Measurements from ENCODE around the gene BCL2L1.
"Not testable (repeated sequence)": the region's sequence is repeated elsewhere in the genome, so short reads cannot be mapped to it uniquely, and the experiment has no call there.

Gene BCL2L1

DNA sequence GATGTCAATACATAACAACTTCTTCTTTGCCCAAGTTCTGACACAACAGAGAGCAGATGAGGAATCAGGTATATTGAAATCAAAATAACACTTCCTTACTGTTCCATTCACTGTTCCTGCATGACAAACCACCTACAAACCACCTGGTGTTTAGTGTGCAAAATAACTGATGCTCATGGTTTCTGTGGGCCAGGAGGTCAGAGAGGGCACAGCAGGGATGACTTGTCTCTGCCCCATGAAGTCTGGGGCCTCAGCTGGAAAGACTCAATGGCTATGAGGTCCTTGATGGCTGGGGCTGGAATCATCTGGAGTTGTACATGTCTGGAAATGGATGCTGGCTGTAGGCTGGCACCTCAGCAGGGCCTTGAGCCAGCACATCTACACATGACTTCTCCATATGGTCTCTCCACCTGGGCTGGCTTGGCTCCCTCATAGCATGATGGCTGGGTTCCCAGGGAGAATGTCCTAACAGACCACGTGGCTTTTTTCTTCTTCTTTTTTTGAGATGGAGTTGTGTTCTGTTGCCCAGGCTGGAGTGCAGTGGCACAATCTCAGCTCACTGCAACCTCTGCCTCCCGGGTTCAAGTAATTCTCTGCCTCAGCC, 92.4 kb downstream of the BCL2L1 start:
- Histone ChIP-seq H3K9ac (ENCODE audit: low read length) (no peak overlapping the region), H2BK5ac (ENCODE audit: low read length) (no peak overlapping the region), H3K36me3 (ENCODE audit: control insufficient read depth, insufficient read depth, low read length) (no peaks in the 10 kb centered on the region), H4K5ac (ENCODE audit: low read length) (no peak overlapping the region), H3K4me2 (ENCODE audit: low read length) (no peak overlapping the region), H4K8ac (ENCODE audit: low read depth, low read length) (no peak overlapping the region), H3K18ac (ENCODE audit: low read length) (no peak overlapping the region), H3K4me1 (ENCODE audit: control insufficient read depth, low read depth, low read length) (no peaks in the 10 kb centered on the region), H3K79me1 (ENCODE audit: low read length) (no peaks in the 10 kb centered on the region), H3K4ac (ENCODE audit: low read depth, low read length) (no peak overlapping the region), H2BK15ac (replicated peaks; ENCODE audit: low read depth) (no peak overlapping the region), H3K4me3 (ENCODE audit: low read length) (no peak overlapping the region), H3K27me3 (ENCODE audit: insufficient read depth, low read length, poor library complexity) (no peaks in the 10 kb centered on the region), H3K23ac (ENCODE audit: low read length) (no peak overlapping the region), H3K79me2 (ENCODE audit: control insufficient read depth, insufficient read depth, low read length) (no peaks in the 10 kb centered on the region), H2BK120ac (ENCODE audit: low read depth, low read length) (no peak overlapping the region), H3K56ac (ENCODE audit: low read length) (no peak overlapping the region), H2AK5ac (ENCODE audit: low read length) (no peak overlapping the region), H3K27ac (ENCODE audit: low read depth, low read length) (no peak overlapping the region)
- no peak for DNase-seq
- no CpG with 5 or more reads among the region's 2 CpGs for WGBS (ENCODE audit: extremely low coverage, insufficient coverage, low lambda C conversion rate)

DNA sequence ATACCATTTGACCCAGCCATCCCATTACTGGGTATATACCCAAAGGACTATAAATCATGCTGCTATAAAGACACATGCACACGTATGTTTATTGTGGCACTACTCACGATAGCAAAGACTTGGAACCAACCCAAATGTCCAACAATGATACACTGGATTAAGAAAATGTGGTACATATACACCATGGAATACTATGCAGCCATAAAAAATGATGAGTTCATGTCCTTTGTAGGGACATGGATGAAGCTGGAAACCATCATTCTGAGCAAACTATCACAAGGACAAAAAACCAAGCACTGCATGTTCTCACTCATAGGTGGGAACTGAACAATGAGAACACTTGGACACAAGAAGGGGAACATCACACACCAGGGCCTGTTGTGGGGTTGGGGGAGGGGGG, 94.6 kb downstream of the BCL2L1 start:
- H3K27me3 ChIP-seq (ENCODE audit: insufficient read depth, low read length, poor library complexity); H3K9ac ChIP-seq (ENCODE audit: low read length); H3K27ac ChIP-seq (ENCODE audit: low read depth, low read length); H4K8ac ChIP-seq (ENCODE audit: low read depth, low read length); H3K36me3 ChIP-seq (ENCODE audit: control insufficient read depth, insufficient read depth, low read length); H3K18ac ChIP-seq (ENCODE audit: low read length); H3K56ac ChIP-seq (ENCODE audit: low read length); H3K23ac ChIP-seq (ENCODE audit: low read length); DNase-seq; H3K79me1 ChIP-seq (ENCODE audit: low read length); H3K4ac ChIP-seq (ENCODE audit: low read depth, low read length); H2AK5ac ChIP-seq (ENCODE audit: low read length); H4K5ac ChIP-seq (ENCODE audit: low read length); H3K4me2 ChIP-seq (ENCODE audit: low read length); H3K4me3 ChIP-seq (ENCODE audit: low read length); H2BK120ac ChIP-seq (ENCODE audit: low read depth, low read length); H2BK5ac ChIP-seq (ENCODE audit: low read length); H2BK15ac ChIP-seq (replicated peaks; ENCODE audit: low read depth); H3K79me2 ChIP-seq (ENCODE audit: control insufficient read depth, insufficient read depth, low read length); H3K4me1 ChIP-seq (ENCODE audit: control insufficient read depth, low read depth, low read length): not testable (repeated sequence)
- WGBS (ENCODE audit: extremely low coverage, insufficient coverage, low lambda C conversion rate) = no CpG with 5 or more reads among the region's 2 CpGs

DNA sequence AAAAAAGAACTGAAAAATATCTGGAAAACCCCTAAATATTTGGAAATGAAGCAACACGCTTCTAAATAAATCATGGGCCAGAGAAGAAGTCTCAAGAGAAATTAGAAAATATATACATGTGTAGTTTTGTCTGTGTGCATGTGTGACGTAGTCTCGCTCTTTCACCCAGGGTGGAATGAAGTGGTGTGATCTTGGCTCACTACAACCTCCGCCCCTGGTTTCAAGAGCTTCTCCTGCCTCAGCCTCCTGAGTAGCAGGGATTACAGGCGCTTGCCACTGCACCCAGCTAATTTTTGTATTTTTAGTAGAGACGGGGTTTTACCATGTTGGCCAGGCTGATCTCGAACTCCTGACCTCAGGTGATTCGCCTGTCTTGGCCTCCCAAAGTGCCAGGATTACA, 96.1 kb downstream of the BCL2L1 start:
- H3K56ac ChIP-seq (ENCODE audit: low read length); H2AK5ac ChIP-seq (ENCODE audit: low read length); H3K79me2 ChIP-seq (ENCODE audit: control insufficient read depth, insufficient read depth, low read length); H3K27me3 ChIP-seq (ENCODE audit: insufficient read depth, low read length, poor library complexity); H3K4ac ChIP-seq (ENCODE audit: low read depth, low read length); H3K9ac ChIP-seq (ENCODE audit: low read length); H3K27ac ChIP-seq (ENCODE audit: low read depth, low read length); H4K5ac ChIP-seq (ENCODE audit: low read length); H3K79me1 ChIP-seq (ENCODE audit: low read length); H3K18ac ChIP-seq (ENCODE audit: low read length); H3K4me1 ChIP-seq (ENCODE audit: control insufficient read depth, low read depth, low read length); DNase-seq; H2BK120ac ChIP-seq (ENCODE audit: low read depth, low read length); H3K4me3 ChIP-seq (ENCODE audit: low read length); H3K4me2 ChIP-seq (ENCODE audit: low read length); H3K23ac ChIP-seq (ENCODE audit: low read length); H3K36me3 ChIP-seq (ENCODE audit: control insufficient read depth, insufficient read depth, low read length); H2BK5ac ChIP-seq (ENCODE audit: low read length); H4K8ac ChIP-seq (ENCODE audit: low read depth, low read length); H2BK15ac ChIP-seq (replicated peaks; ENCODE audit: low read depth): not testable (repeated sequence)
- no CpG with 5 or more reads among the region's 8 CpGs for WGBS (ENCODE audit: extremely low coverage, insufficient coverage, low lambda C conversion rate)

DNA sequence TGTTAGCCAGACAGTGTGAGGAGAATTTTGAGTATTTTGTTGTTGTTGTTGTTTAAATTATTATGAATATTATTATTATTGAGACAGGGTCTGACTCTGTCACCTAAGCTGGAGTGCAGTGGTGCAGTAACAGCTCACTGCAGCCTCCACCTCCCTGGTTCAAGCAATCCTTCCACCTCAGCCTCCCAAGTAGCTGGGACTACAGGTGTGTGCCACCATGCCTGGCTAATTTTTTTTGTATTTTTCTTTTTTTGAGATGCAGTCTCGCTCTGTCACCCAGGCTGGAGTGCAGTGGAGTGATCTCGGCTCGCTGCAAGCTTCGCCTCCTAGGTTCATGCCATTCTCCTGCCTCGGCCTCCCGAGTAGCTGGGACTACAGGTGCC, 99.6 kb downstream of the BCL2L1 start:
- H3K23ac ChIP-seq (ENCODE audit: low read length); H3K18ac ChIP-seq (ENCODE audit: low read length); H3K4ac ChIP-seq (ENCODE audit: low read depth, low read length); H2BK5ac ChIP-seq (ENCODE audit: low read length); H3K4me3 ChIP-seq (ENCODE audit: low read length); H2AK5ac ChIP-seq (ENCODE audit: low read length); H2BK15ac ChIP-seq (replicated peaks; ENCODE audit: low read depth); H3K27me3 ChIP-seq (ENCODE audit: insufficient read depth, low read length, poor library complexity); H3K36me3 ChIP-seq (ENCODE audit: control insufficient read depth, insufficient read depth, low read length); H2BK120ac ChIP-seq (ENCODE audit: low read depth, low read length); H4K8ac ChIP-seq (ENCODE audit: low read depth, low read length); H3K9ac ChIP-seq (ENCODE audit: low read length); H3K56ac ChIP-seq (ENCODE audit: low read length); H4K5ac ChIP-seq (ENCODE audit: low read length); H3K27ac ChIP-seq (ENCODE audit: low read depth, low read length); DNase-seq; H3K79me2 ChIP-seq (ENCODE audit: control insufficient read depth, insufficient read depth, low read length); H3K4me1 ChIP-seq (ENCODE audit: control insufficient read depth, low read depth, low read length); H3K4me2 ChIP-seq (ENCODE audit: low read length); H3K79me1 ChIP-seq (ENCODE audit: low read length): not testable (repeated sequence)
- no CpG with 5 or more reads among the region's 6 CpGs for WGBS (ENCODE audit: extremely low coverage, insufficient coverage, low lambda C conversion rate)

DNA sequence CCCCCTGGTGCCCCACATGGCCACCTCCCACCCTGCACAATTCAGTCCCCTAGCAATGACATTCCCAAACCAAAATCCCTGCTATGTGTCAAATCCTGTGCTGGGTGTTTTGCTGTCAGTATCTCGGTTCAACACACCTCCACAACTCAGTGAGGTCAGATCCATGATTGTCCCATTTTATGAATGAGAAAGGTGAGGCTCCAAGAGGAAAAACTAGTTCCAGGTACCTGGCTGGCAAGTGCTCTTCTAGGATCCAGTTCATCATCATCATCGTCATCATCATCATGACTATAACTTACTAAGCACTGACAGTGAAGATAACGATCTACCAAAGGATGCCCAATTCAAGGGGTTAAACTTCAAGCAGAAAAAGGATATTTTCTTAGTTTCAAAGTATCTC, 102.4 kb downstream of the BCL2L1 start:
- no peak overlapping the region for H2AK5ac ChIP-seq (ENCODE audit: low read length)
- H3K4ac ChIP-seq (ENCODE audit: low read depth, low read length) = no peak overlapping the region
- no peaks in the 10 kb centered on the region for H3K36me3 ChIP-seq (ENCODE audit: control insufficient read depth, insufficient read depth, low read length)
- no peak overlapping the region for H3K27ac ChIP-seq (ENCODE audit: low read depth, low read length)
- no peaks in the 10 kb centered on the region for H3K4me1 ChIP-seq (ENCODE audit: control insufficient read depth, low read depth, low read length)
- H2BK5ac ChIP-seq (ENCODE audit: low read length) = no peak overlapping the region
- H3K27me3 ChIP-seq (ENCODE audit: insufficient read depth, low read length, poor library complexity) = no peaks in the 10 kb centered on the region
- H3K23ac ChIP-seq (ENCODE audit: low read length) = no peak overlapping the region
- H2BK120ac ChIP-seq (ENCODE audit: low read depth, low read length) = no peak overlapping the region
- H3K4me2 ChIP-seq (ENCODE audit: low read length) = no peak overlapping the region
- DNase-seq = no peak
- no peak overlapping the region for H2BK15ac ChIP-seq (replicated peaks; ENCODE audit: low read depth)
- no peaks in the 10 kb centered on the region for H3K79me1 ChIP-seq (ENCODE audit: low read length)
- WGBS (ENCODE audit: extremely low coverage, insufficient coverage, low lambda C conversion rate) = no CpG with 5 or more reads among the region's 3 CpGs
- H3K18ac ChIP-seq (ENCODE audit: low read length) = no peak overlapping the region
- no peak overlapping the region for H3K9ac ChIP-seq (ENCODE audit: low read length)
- no peaks in the 10 kb centered on the region for H3K79me2 ChIP-seq (ENCODE audit: control insufficient read depth, insufficient read depth, low read length)
- H3K56ac ChIP-seq (ENCODE audit: low read length) = no peak overlapping the region
- H4K5ac ChIP-seq (ENCODE audit: low read length) = no peak overlapping the region
- no peak overlapping the region for H4K8ac ChIP-seq (ENCODE audit: low read depth, low read length)
- H3K4me3 ChIP-seq (ENCODE audit: low read length) = no peak overlapping the region

DNA sequence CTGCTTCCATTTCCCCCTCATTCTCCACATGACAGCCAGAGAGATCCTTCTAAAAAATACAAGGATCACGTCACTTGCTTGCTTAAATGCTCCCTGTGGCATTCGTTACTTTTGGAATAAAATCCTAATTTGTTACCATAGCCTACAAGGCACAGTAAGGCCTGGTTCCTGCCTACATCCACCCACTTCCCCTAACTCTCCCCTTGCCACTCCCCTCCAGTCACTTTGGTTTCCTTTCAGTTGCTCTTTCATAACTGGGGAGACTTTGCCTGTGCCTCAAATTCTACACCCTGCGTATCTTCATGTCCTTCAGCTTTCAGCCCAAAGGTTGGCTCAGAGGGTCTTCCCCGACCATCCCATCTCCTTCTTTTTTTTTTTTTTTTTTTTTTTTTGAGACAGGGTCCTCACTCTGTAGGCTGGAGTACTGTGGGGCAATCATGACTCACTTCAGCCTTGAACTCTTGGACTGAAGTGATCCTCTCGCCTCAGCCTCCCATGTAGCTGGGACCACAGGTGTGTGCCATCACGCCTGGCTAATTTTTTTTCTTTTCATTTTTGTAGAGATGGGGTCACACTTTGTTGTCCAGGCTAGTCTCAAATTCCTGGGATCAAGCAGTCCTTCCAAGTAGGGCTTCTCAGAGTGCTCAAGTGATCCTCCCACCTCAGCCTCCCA, 105.1 kb downstream of the BCL2L1 start:
- Histone ChIP-seq H3K56ac (ENCODE audit: low read length) (no peak overlapping the region), H2AK5ac (ENCODE audit: low read length) (no peak overlapping the region), H4K5ac (ENCODE audit: low read length) (no peak overlapping the region), H3K36me3 (ENCODE audit: control insufficient read depth, insufficient read depth, low read length) (no peaks in the 10 kb centered on the region), H2BK5ac (ENCODE audit: low read length) (no peak overlapping the region), H3K18ac (ENCODE audit: low read length) (no peak overlapping the region), H3K79me1 (ENCODE audit: low read length) (no peaks in the 10 kb centered on the region), H3K4ac (ENCODE audit: low read depth, low read length) (no peak overlapping the region), H3K79me2 (ENCODE audit: control insufficient read depth, insufficient read depth, low read length) (no peaks in the 10 kb centered on the region), H2BK15ac (replicated peaks; ENCODE audit: low read depth) (no peak overlapping the region), H3K4me3 (ENCODE audit: low read length) (no peak overlapping the region), H4K8ac (ENCODE audit: low read depth, low read length) (no peak overlapping the region), H3K4me1 (ENCODE audit: control insufficient read depth, low read depth, low read length) (no peaks in the 10 kb centered on the region), H3K23ac (ENCODE audit: low read length) (no peak overlapping the region), H3K27ac (ENCODE audit: low read depth, low read length) (no peak overlapping the region), H3K27me3 (ENCODE audit: insufficient read depth, low read length, poor library complexity) (no peaks in the 10 kb centered on the region), H3K9ac (ENCODE audit: low read length) (no peak overlapping the region), H3K4me2 (ENCODE audit: low read length) (no peak overlapping the region), H2BK120ac (ENCODE audit: low read depth, low read length) (no peak overlapping the region)
- no peak for DNase-seq
- no CpG with 5 or more reads among the region's 6 CpGs for WGBS (ENCODE audit: extremely low coverage, insufficient coverage, low lambda C conversion rate)

Data from mesendoderm (in vitro differentiated cells).